ENCODE data around the gene MATN3. TPM values are rescaled to one million over a fixed set of nuclear protein-coding genes. Genes with fewer than 3 reads are reported as not detected.
A peak's percentile ranks its signal among the peaks of the same experiment; 100 is the strongest.

Gene MATN3
- total RNA-seq, 1 donor from 2014 or later = not detected

DNA sequence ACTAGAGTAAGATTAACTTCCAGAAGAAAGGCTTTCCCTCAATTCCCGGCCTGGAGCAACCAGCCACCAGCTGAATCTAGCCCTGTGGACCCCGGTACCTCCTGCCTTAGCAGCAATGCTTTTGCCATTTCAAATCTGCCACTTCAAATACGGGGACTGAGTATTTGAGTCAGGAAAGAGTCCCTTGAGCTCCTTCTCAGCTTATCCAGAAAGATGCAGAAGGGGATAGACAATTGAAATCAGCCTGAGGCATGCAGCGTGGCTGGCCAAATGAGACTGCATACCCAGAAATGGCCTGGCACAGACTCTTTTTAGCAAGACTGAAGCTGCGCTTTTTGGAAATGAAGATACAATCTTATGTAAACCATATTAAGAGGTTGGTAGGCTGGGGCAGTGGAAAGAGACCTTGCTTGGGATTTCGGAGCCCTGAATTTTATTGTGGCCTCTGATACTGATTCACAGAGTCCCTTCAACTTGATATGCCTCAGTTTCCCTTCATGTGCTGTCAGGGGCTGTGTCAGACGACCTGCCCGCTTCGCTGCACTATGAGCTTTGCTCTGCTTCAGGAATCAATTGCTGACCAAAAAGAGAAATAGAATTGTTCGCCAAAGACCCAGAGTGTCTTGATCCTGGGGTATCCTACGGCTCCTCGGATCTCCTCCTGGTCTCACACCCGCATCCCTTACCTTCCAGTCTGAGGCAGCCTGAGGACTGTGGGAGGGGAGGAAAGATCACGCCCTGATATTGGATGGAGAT, 1.0 kb downstream of the MATN3 start:
- intact Hi-C loops (cut with micrococcal nuclease) = no loop called here
- Mint-ChIP-seq H3K4me3 (peak overlapping the region; percentile 74), H3K9me3 (no peaks in the 10 kb centered on the region), H3K27ac (no peak overlapping the region), H3K36me3 (ENCODE audit: low read depth) (no peaks in the 10 kb centered on the region), H3K4me1 (ENCODE audit: low read depth) (no peaks in the 10 kb centered on the region), H3K27me3 (ENCODE audit: insufficient read depth) (peaks cover 66% of the 10 kb centered on the region)
- DNase-seq (ENCODE audit: low spot score) = no peak

- no peaks in the 10 kb centered on the region for H3K4me1 Mint-ChIP-seq (ENCODE audit: low read depth)
- no peaks in the 10 kb centered on the region for H3K36me3 Mint-ChIP-seq (ENCODE audit: low read depth)
- no peak overlapping the region for H3K4me3 Mint-ChIP-seq
- peaks cover 52% of the 10 kb centered on the region for H3K27me3 Mint-ChIP-seq (ENCODE audit: insufficient read depth)
- intact Hi-C loops (cut with micrococcal nuclease) = no loop called here
- no peak overlapping the region for H3K27ac Mint-ChIP-seq
- DNase-seq (ENCODE audit: low spot score) = no peak
- H3K9me3 Mint-ChIP-seq = no peaks in the 10 kb centered on the region
These were observed 3.8 kb downstream of the MATN3 start for GRCh38 chr2:20008703-20009102.

DNA sequence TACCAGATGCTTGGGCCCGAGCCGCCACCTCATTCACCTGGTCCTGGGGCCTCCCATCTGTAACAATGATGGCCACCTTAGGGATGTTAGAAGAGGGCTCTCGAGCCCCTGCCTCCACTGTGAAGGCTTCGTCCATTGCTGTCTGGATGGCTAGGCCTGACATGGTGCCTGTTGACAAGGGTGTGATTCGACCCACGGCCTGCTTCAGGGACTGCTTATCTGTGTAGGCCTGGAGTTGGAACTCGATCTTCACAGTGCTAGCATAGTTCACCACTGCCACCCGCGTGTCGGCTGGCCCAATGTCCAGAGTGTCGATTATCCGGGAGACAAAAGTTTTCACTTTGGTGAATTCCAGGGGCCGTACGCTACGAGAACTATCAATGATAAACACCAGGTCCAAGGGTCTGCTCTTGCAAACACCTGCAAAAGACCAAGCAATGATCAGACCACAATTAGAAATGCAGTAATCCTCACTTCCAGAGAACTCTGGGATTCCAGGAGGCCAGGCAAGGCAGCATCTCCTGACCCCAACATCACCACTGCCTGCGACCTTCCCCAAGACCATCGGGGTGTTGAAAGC, 6.5 kb downstream of the MATN3 start:
- intact Hi-C loops (cut with micrococcal nuclease) = no loop called here
- Mint-ChIP-seq H3K36me3 (ENCODE audit: low read depth) (no peaks in the 10 kb centered on the region), H3K9me3 (no peaks in the 10 kb centered on the region), H3K27ac (no peak overlapping the region), H3K27me3 (ENCODE audit: insufficient read depth) (peaks cover 39% of the 10 kb centered on the region), H3K4me3 (no peak overlapping the region), H3K4me1 (ENCODE audit: low read depth) (no peaks in the 10 kb centered on the region)
- no peak for DNase-seq (ENCODE audit: low spot score)

DNA sequence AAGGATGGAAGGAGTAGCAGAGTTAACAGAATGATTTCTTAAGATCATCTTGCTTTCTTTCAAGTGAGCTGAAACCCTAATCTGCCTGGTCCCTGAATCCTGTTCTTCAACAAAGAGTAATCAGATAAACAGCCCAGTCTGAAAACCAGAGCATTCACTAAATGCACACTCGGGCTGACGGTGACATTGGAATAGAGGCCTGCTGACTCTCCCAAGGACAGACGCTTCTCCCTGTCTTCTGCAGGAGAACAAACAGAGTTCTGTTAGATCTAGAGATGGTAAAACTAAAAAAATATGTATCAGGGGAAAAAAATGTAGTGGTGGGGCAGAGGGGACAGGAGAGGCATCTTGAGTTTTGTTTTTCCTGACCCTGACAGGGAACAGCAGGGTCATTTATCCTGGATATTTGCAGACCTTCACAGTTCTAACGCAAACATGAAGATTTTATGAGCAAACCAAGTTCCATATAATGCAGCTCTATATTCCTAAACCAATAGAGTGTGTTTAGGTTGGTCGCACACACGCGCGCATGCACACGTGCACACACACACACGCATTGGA, 7.3 kb downstream of the MATN3 start:
- H3K9me3 Mint-ChIP-seq = no peaks in the 10 kb centered on the region
- intact Hi-C loops (cut with micrococcal nuclease) = no loop called here
- H3K4me1 Mint-ChIP-seq (ENCODE audit: low read depth) = no peaks in the 10 kb centered on the region
- peaks cover 31% of the 10 kb centered on the region for H3K27me3 Mint-ChIP-seq (ENCODE audit: insufficient read depth)
- no peaks in the 10 kb centered on the region for H3K36me3 Mint-ChIP-seq (ENCODE audit: low read depth)
- no peak overlapping the region for H3K4me3 Mint-ChIP-seq
- no peak overlapping the region for H3K27ac Mint-ChIP-seq
- DNase-seq (ENCODE audit: low spot score) = no peak

- no peaks in the 10 kb centered on the region for H3K9me3 Mint-ChIP-seq
- H3K27ac Mint-ChIP-seq = no peak overlapping the region
- H3K4me1 Mint-ChIP-seq (ENCODE audit: low read depth) = no peaks in the 10 kb centered on the region
- intact Hi-C loops (cut with micrococcal nuclease) = no loop called here
- H3K27me3 Mint-ChIP-seq (ENCODE audit: insufficient read depth) = peaks cover 26% of the 10 kb centered on the region
- no peak overlapping the region for H3K4me3 Mint-ChIP-seq
- no peak for DNase-seq (ENCODE audit: low spot score)
- no peaks in the 10 kb centered on the region for H3K36me3 Mint-ChIP-seq (ENCODE audit: low read depth)
These were observed 11.1 kb downstream of the MATN3 start for GRCh38 chr2:20001361-20001863.

- peaks cover 49% of the 10 kb centered on the region for H3K27me3 Mint-ChIP-seq (ENCODE audit: insufficient read depth)
- no peak overlapping the region for H3K4me3 Mint-ChIP-seq
- no peak overlapping the region for H3K27ac Mint-ChIP-seq
- H3K4me1 Mint-ChIP-seq (ENCODE audit: low read depth) = peaks cover 9% of the 10 kb centered on the region
- no peak for DNase-seq (ENCODE audit: low spot score)
- H3K9me3 Mint-ChIP-seq = peaks cover 9% of the 10 kb centered on the region
- intact Hi-C loops (cut with micrococcal nuclease) = loop anchor here (5.0 kb wide), 2 partner anchors 359 to 646 kb away; partner anchors contain the start of gene PUM2
- H3K36me3 Mint-ChIP-seq (ENCODE audit: low read depth) = no peaks in the 10 kb centered on the region
These were observed 18.7 kb downstream of the MATN3 start for GRCh38 chr2:19993731-19994130.

GRCh38 chr2:19991895-19992294, 20.6 kb downstream of the MATN3 start:
- Mint-ChIP-seq H3K4me3 (no peak overlapping the region), H3K4me1 (ENCODE audit: low read depth) (peaks cover 19% of the 10 kb centered on the region), H3K9me3 (peaks cover 9% of the 10 kb centered on the region), H3K36me3 (ENCODE audit: low read depth) (peaks cover 5% of the 10 kb centered on the region), H3K27ac (no peak overlapping the region), H3K27me3 (ENCODE audit: insufficient read depth) (peaks cover 46% of the 10 kb centered on the region)
- DNase-seq (ENCODE audit: low spot score) = no peak
- intact Hi-C loops (cut with micrococcal nuclease) = loop anchor here (2.0 to 5.0 kb wide), 3 partner anchors 23 to 645 kb away; partner anchors contain the start of gene PUM2

DNA sequence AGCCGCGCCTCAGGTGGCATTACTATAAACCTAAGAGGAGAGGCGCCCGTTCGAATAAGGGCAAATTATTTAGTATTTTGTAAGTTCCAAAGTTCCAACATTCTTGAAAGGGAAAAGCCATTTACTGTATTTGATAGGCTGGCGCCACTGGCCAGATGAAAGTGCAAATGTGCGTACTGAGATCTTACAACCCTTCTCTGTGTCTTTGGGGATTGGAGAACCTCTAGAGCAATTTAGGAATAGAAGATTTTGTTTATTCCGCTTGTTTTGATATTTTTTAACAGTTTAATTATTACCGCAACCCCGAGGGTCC, 22.1 kb downstream of the MATN3 start:
- DNase-seq (ENCODE audit: low spot score) = no peak
- peaks cover 19% of the 10 kb centered on the region for H3K4me1 Mint-ChIP-seq (ENCODE audit: low read depth)
- peak overlapping the region; percentile 90 for H3K4me3 Mint-ChIP-seq
- intact Hi-C loops (cut with micrococcal nuclease) = loop anchor here (1.0 to 5.0 kb wide), 7 partner anchors 24 to 1431 kb away; partner anchors contain the start of genes LAPTM4A, PUM2, RHOB and TTC32
- peaks cover 9% of the 10 kb centered on the region for H3K9me3 Mint-ChIP-seq
- no peak overlapping the region for H3K27ac Mint-ChIP-seq
- peaks cover 8% of the 10 kb centered on the region for H3K36me3 Mint-ChIP-seq (ENCODE audit: low read depth)
- H3K27me3 Mint-ChIP-seq (ENCODE audit: insufficient read depth) = peaks cover 33% of the 10 kb centered on the region

DNA sequence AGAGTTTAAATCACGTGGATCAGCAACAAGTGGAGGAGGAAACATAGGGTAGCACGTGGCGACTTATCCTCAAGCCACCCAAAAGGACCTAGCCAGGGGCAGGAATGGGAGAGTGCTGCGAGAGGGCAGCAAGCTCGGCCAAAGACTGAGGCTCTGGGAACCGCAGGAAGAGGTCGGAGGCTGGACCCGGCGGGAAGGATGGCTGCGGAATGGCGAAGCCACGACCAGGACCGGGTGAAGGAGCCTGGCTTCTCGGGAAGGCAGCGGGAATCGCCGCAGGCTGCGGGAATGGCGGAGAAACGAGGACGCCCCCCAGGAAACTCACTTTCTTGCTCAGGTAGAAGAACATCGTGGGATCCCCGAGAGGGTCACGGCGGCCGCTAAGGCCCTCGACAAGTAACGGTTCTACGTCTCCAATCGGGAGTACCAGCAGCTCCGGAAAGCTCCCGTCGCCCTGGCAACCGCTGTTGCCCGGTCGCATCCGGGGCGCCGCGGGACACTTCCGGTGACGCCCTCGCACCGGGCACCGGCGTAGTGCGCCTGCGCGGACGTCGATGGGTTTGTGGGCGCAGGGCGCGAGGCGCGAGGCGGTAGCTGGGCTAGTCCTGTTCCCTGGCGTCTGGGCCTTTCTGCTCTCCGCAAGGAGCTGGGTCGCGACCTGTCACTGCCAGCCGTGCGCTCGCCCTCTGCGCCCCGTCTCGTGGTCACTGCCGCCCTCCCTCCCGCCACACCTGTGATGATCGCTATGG, 22.6 kb downstream of the MATN3 start, which contains the start of gene WDR35:
Gene WDR35, minus strand, starts transcription at position 439 of the 749 bp plus-strand sequence. Its CDS starts 90 bp downstream, at position 349.
- Mint-ChIP-seq H3K36me3 (ENCODE audit: low read depth) (peaks cover 8% of the 10 kb centered on the region), H3K9me3 (peaks cover 9% of the 10 kb centered on the region), H3K4me3 (peak within 1 kb of the TSS; percentile 90), H3K27me3 (ENCODE audit: insufficient read depth) (peaks cover 30% of the 10 kb centered on the region), H3K4me1 (ENCODE audit: low read depth) (peaks cover 19% of the 10 kb centered on the region), H3K27ac (peak within 1 kb of the TSS; percentile 69)
- peak; percentile 92 for DNase-seq (ENCODE audit: low spot score)
- intact Hi-C loops (cut with micrococcal nuclease) = loop anchor here (1.0 to 5.0 kb wide), 7 partner anchors 25 to 1431 kb away; partner anchors contain the start of genes LAPTM4A, PUM2, RHOB and TTC32

DNA sequence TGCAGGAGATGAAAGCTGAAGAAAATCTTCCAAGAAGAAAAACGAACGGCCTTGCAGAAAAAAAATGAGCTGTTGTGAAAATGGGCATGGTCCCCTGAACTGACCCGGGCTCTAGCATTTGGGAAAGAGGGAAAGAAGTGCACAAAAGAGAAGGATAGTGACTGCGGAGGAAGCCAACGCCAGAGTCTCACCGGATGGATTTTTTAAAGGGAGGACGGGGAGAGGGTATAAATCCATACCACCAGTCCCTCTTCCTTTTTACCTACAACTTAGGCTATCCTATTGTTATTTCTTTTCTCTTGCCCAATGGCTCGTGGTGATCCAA, 23.2 kb downstream of the MATN3 start:
- H3K36me3 Mint-ChIP-seq (ENCODE audit: low read depth) = peaks cover 9% of the 10 kb centered on the region
- intact Hi-C loops (cut with micrococcal nuclease) = no loop called here
- DNase-seq (ENCODE audit: low spot score) = no peak

GRCh38 chr2:19988600-19988999, 23.9 kb downstream of the MATN3 start:
- intact Hi-C loops (cut with micrococcal nuclease) = no loop called here
- H3K4me1 Mint-ChIP-seq (ENCODE audit: low read depth) = peaks cover 19% of the 10 kb centered on the region
- peaks cover 9% of the 10 kb centered on the region for H3K9me3 Mint-ChIP-seq
- no peak for DNase-seq (ENCODE audit: low spot score)
- H3K27me3 Mint-ChIP-seq (ENCODE audit: insufficient read depth) = peaks cover 22% of the 10 kb centered on the region
- H3K27ac Mint-ChIP-seq = no peak overlapping the region
- peaks cover 12% of the 10 kb centered on the region for H3K36me3 Mint-ChIP-seq (ENCODE audit: low read depth)
- H3K4me3 Mint-ChIP-seq = peak overlapping the region; percentile 90

More for the DNA sequence above, 23.2 kb downstream of the MATN3 start:
- Mint-ChIP-seq H3K27ac (peak overlapping the region; percentile 69), H3K27me3 (ENCODE audit: insufficient read depth) (peaks cover 25% of the 10 kb centered on the region), H3K9me3 (peaks cover 9% of the 10 kb centered on the region), H3K4me3 (peak overlapping the region; percentile 90), H3K4me1 (ENCODE audit: low read depth) (peaks cover 19% of the 10 kb centered on the region)

DNA sequence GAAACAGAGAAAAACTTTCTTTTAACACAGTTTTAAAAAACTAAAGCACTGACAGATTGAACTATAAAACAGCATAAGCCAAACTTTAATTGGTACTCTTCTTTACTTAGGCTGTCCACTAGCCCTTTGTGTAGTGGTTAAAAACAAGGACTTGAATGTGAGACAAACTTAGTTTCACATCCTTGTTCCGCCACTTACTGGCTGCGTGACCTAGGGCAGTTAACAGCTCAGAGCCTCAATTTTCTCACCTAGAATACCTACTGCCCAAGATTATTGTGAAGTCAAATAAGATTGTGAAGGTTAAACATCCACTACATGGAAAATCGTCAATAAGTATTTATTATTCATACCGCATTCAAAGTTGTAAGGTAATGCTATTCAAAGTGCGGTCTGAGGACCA, 24.5 kb downstream of the MATN3 start:
- DNase-seq (ENCODE audit: low spot score) = no peak
- peak overlapping the region; percentile 31 for H3K4me3 Mint-ChIP-seq
- peaks cover 19% of the 10 kb centered on the region for H3K4me1 Mint-ChIP-seq (ENCODE audit: low read depth)
- no peak overlapping the region for H3K27ac Mint-ChIP-seq
- peaks cover 9% of the 10 kb centered on the region for H3K9me3 Mint-ChIP-seq
- H3K36me3 Mint-ChIP-seq (ENCODE audit: low read depth) = peaks cover 12% of the 10 kb centered on the region
- intact Hi-C loops (cut with micrococcal nuclease) = no loop called here
- H3K27me3 Mint-ChIP-seq (ENCODE audit: insufficient read depth) = peaks cover 16% of the 10 kb centered on the region

Measured in activated T-helper 1 cell treated with anti-CD3 and anti-CD28 coated beads, Interleukin-12 subunit alpha, Interleukin-12 subunit beta, Interleukin-2, Interleukin-4 antibody, amounts not matched to agents 30 ng/mL and 10 ng/mL and 1 ng/mL, durations not matched to agents 14 hours and 24 hours and 36 hours (primary cell).